ENCODE data around the gene DPP9. TPM values are rescaled to one million over a fixed set of nuclear protein-coding genes. Genes with fewer than 3 reads are reported as not detected.
"Not testable (repeated sequence)": the region's sequence is repeated elsewhere in the genome, so short reads cannot be mapped to it uniquely, and the experiment has no call there.

Gene DPP9
- total RNA-seq, 1 donor from 2014 or later, result 53.8 TPM

DNA sequence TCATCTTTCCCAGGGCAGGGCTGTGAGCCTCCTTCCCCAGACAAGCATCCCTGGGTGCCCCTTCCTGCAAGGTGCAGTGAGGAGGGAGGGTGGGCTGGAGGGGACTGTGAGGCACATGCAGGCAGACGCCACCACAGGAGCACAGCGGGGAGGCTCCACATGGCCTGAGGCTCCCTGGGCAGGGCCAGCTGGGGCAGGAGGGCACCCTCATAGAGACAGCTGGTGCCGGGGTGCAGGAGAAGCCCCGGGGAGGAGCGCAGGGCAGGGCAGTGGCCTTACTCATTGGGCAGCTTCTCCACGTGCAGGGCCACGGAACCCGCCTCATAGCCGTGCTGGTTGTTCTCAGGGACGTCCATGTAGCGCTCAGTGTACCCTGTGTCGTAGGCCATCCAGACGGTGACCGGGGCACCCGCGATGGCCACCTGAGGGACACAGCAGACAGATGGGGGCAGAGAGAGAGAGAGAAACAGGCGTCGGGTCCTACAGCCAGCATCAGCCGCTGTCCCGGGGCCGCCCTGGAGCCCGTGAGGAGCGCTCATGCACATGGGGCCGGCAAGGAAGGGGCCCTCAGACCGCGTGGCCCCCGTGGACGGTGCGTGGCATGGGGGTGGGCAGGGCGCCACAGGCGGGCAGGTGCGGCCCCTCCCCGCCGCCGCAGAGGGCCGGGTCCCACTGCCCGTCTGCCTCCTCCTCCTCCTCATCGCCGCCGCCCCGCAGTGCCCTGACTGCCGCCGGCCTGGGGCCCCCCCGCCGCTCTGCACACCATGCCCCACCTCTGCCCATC, 41.0 kb downstream of the DPP9 start:
- H3K27me3 ChIP-seq, result no peaks in the 10 kb centered on the region
- no peak for DNase-seq (ENCODE audit: extremely low spot score in 2 of 2)
- no peak overlapping the region for H3K27ac ChIP-seq
- no peak overlapping the region for H3K4me3 ChIP-seq
- no peaks in the 10 kb centered on the region for H3K9me3 ChIP-seq
- no peaks in the 10 kb centered on the region for H3K4me1 ChIP-seq
- no peak for TF ChIP-seq POLR2AphosphoS5 (IDR thresholded peaks at IDR 0.05; ENCODE audit: insufficient read depth in 1 of 2, low read depth in 1 of 2)
- TF ChIP-seq POLR2A (IDR thresholded peaks at IDR 0.05), result no peak
- TF ChIP-seq, protein P1, sequence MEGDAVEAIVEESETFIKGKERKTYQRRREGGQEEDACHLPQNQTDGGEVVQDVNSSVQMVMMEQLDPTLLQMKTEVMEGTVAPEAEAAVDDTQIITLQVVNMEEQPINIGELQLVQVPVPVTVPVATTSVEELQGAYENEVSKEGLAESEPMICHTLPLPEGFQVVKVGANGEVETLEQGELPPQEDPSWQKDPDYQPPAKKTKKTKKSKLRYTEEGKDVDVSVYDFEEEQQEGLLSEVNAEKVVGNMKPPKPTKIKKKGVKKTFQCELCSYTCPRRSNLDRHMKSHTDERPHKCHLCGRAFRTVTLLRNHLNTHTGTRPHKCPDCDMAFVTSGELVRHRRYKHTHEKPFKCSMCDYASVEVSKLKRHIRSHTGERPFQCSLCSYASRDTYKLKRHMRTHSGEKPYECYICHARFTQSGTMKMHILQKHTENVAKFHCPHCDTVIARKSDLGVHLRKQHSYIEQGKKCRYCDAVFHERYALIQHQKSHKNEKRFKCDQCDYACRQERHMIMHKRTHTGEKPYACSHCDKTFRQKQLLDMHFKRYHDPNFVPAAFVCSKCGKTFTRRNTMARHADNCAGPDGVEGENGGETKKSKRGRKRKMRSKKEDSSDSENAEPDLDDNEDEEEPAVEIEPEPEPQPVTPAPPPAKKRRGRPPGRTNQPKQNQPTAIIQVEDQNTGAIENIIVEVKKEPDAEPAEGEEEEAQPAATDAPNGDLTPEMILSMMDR (IDR thresholded peaks at IDR 0.05), result no peak
- H3K36me3 ChIP-seq, result peaks cover 0 to 69% of the 10 kb centered on the region in 2 donors
- intact Hi-C loops (cut with DNase I), result no loop called here

DNA sequence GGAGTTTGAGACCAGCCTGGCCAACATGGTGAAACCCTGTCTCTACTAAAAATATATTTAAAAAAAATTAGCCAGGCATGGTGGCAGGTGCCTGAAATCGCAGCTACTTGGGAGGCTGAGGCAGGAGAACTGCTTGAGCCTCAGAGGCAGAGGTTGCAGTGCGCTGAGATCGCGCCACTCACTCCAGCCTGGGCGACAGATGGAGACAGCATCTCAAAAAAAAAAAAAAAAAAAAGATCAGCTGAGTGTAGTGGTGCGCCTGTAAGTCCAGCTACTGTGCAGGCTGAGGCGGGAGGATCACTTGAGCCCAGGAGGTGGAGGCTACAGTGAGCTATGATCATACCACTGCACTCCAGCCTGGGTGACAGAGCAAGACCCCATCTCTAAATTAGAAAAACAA, 43.6 kb downstream of the DPP9 start:
- H3K36me3 ChIP-seq, result peaks cover 0 to 63% of the 10 kb centered on the region in 2 donors
- H3K4me1 ChIP-seq; H3K27me3 ChIP-seq; intact Hi-C loops (cut with DNase I); H3K4me3 ChIP-seq; H3K9me3 ChIP-seq; DNase-seq (ENCODE audit: extremely low spot score in 2 of 2); H3K27ac ChIP-seq: not testable (repeated sequence)

DNA sequence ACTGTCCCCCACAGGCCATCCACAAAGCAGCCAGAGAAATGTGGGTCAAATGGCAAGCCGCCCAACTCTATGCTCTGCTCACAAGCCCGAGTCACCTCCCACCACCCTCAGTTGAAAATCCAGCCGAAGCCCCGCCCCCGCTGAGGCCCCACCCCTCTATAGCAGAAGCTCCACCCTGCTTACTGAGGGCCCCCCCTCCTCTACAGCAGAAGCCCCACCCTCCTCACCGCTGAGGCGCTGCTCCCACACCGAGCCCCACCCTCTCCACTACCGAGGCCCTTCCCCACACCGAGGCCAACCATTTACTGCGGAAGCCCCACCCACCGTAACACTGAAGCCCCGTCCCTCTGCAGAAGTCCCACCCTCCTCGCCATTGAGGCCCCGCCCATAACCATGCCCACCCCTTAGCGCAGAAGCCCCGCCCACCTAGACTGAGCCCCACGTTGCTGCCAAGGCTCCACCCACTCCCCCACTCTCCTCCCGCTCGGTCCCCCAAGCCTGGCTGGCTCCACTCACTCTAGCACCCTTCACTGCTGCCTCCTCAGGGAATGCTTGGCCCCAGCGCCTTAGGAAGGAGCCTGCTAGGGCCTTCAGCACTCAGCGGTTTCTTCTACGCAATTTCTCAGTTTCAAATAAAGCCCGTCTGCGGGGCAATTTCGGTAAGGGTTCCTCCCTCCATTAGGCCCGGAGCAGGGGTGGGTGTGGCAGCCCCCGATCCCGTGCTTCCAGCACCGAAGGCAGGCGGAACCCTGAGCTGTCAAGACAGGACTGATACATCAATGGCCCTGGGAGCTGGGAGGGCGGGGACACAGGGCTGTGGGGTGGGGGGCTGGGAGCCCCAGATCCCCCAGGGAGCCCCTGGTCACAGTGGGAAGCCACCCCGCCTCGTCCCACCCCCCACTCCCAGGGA, 44.5 kb downstream of the DPP9 start:
- Histone ChIP-seq H3K36me3 (peaks cover 0 to 54% of the 10 kb centered on the region in 2 donors), H3K27me3 (no peaks in the 10 kb centered on the region), H3K9me3 (no peaks in the 10 kb centered on the region), H3K4me1 (no peaks in the 10 kb centered on the region), H3K27ac (no peak overlapping the region), H3K4me3 (no peak overlapping the region)
- no peak for DNase-seq (ENCODE audit: extremely low spot score in 2 of 2)
- TF ChIP-seq POLR2A (IDR thresholded peaks at IDR 0.05) (no peak), POLR2AphosphoS5 (IDR thresholded peaks at IDR 0.05; ENCODE audit: insufficient read depth in 1 of 2, low read depth in 1 of 2) (no peak)
- intact Hi-C loops (cut with DNase I), result no loop called here

DNA sequence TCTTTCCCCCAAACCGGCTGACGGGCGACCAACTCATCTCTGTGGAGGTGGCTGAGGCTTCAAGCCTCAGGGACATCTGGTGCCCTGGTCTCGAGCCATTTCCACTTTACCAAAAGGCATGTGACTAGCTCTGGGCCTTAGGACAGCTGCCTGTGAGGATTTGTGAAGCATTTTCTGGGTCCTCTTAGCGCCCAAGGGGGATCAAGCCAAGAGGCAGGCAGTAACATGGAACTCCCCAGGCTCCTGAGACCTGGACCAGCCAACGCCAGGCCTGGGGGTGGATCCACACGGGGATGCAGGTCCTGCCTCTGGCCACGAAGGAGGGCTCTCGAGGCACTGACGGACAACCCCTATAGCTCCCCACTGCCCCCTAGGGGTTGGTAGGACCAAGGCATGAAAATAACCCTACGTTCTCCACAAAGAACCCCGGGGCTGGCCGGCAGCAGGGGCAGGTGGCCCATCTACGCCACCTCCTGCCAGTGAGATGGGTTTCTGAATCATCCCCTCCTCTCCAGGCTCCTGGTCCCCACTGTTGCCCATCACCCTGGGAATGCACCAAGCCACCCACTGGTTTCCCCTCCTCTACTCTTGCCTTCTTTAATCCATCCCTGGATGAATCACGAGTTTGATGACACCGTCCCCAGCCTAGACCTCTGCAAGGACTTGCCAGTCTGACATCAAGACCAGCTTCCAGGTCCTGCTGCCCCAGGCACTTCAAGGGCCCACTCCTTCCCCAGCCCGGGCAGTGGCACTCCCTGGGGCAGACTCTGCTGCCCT, 46.5 kb downstream of the DPP9 start:
- no peak overlapping the region for H3K27ac ChIP-seq
- no peaks in the 10 kb centered on the region for H3K9me3 ChIP-seq
- intact Hi-C loops (cut with DNase I), result no loop called here
- TF ChIP-seq POLR2A (IDR thresholded peaks at IDR 0.05) (no peak), POLR2AphosphoS5 (IDR thresholded peaks at IDR 0.05; ENCODE audit: insufficient read depth in 1 of 2, low read depth in 1 of 2) (no peak)
- TF ChIP-seq, protein P1 (IDR thresholded peaks at IDR 0.05), result no peak
- H3K36me3 ChIP-seq, result peaks cover 0 to 36% of the 10 kb centered on the region in 2 donors
- DNase-seq (ENCODE audit: extremely low spot score in 2 of 2), result no peak
- H3K4me3 ChIP-seq, result no peak overlapping the region
- H3K4me1 ChIP-seq, result no peaks in the 10 kb centered on the region
- no peaks in the 10 kb centered on the region for H3K27me3 ChIP-seq

- H3K27me3 ChIP-seq, result no peaks in the 10 kb centered on the region
- intact Hi-C loops (cut with DNase I), result no loop called here
- peaks cover 11% of the 10 kb centered on the region for H3K4me1 ChIP-seq
- no peaks in the 10 kb centered on the region for H3K9me3 ChIP-seq
- no peak overlapping the region for H3K4me3 ChIP-seq
- DNase-seq (ENCODE audit: extremely low spot score in 2 of 2), result no peak
- H3K36me3 ChIP-seq, result peaks cover 0 to 21% of the 10 kb centered on the region in 2 donors
- no peak overlapping the region for H3K27ac ChIP-seq
- TF ChIP-seq, protein P1 (IDR thresholded peaks at IDR 0.05), result no peak
- TF ChIP-seq POLR2A (IDR thresholded peaks at IDR 0.05), result no peak
- TF ChIP-seq POLR2AphosphoS5 (IDR thresholded peaks at IDR 0.05; ENCODE audit: insufficient read depth in 1 of 2, low read depth in 1 of 2), result no peak
These were observed 48.3 kb downstream of the DPP9 start for GRCh38 chr19:4675346-4675745.
